ENCODE results near the gene CBFA2T3.
A peak's percentile ranks its signal among the peaks of the same experiment; 100 is the strongest.

Gene CBFA2T3

GRCh38 chr16:88870608-88871348 is 106.2 kb downstream of the CBFA2T3 start:
- DNase-seq = no peak

GRCh38 chr16:88869673-88869980 is 107.4 kb downstream of the CBFA2T3 start:
- no peak for DNase-seq

DNA sequence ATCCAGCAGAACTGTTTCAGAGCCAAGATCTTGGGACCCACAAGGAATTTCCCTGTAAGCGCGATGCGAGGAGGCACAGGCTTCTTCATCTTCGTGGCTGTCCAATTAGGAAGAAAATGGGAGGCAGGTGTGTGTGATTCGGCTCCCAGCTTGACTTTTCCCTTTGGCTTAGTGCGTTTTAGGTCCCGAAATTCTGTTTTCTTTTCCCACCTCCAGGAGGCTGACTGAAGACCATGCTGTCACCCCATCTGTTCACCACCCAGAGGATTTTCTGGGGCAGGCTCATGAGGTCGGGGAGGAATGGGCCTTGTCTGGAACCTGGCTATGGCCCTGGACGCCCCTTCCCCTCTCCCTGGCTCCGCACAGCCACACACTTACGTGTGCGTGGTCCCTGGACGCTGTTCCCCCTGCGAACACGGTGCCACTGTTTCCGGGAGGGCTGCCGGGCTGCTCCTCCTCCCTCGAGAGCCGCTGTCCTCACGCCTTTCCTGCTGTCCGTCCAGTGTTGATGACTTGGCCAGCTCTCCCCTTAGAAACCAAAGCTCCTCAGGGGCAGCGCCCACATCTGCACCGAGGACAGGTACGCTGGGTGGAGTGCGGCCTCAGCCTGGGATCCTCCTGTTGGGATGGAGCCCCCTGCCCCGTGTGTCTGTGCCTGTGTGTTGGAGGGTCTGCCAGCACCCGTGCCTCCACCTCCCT is 107.9 kb downstream of the CBFA2T3 start:
- DNase-seq = no peak

GRCh38 chr16:88867581-88868246 is 109.3 kb downstream of the CBFA2T3 start:
- no peak for DNase-seq

DNA sequence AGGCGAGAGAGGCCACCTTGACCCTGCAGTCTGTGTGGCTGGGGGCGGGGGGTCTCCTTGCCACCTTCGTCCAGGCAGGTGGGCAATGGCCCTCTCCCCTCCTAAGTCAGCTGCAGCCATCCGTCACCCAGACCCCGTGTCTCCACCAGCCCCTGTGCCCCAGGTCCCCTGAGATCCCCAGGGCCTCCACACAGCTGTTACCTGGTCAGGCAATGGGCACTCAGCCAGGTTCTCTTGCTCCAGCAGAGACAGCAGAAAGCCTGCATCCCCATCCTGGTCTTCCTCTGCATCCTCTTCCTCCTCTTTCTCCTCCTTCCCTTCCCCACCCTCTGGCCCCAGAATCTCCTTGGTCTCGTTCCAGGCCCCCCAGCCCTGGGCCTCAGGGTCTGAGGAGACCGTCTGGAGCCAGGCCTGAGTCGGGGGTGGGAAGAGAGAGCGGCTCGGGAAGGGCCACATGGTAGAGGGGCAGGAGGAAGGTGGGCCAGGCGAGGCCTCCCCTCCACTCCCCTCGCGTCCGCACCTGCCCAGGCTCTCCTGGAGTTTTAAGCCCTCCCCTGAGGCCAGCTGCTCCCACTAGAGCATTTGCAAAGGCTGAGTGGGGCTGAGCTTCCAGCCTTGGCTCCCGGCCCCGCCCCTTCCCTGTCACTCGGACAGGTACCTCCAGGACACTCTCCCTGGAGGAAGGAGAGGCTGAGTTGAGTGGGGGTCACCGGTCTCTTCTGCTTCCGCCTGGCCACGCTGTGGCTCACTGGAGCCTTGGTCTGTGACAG is 110.7 kb downstream of the CBFA2T3 start, which contains the start of gene PABPN1L:
Gene PABPN1L, minus strand, starts transcription at position 510 of the 770 bp plus-strand sequence. Its CDS starts 54 bp downstream, at position 456.
- no peak for DNase-seq

DNA sequence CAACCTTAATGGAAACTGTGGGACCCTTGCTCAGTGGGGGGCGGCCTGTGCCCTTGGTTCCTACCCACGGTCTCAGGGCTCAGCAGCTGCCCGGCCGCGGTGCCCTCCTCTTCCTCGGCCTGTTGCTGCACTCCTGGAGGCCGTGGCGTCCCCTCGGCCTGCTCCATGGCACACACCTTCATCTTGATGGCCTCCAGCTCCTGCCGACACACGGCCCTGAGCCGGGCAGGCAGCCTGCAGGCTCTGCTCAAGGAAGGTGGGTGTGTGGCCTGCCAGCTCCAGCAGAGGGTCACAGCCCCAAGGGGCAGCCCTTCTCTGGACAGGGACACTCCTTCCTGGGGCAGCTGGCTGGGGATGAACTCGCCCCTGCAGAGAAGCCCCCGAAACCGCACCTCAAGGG is 111.3 kb downstream of the CBFA2T3 start:
- DNase-seq = no peak

DNA sequence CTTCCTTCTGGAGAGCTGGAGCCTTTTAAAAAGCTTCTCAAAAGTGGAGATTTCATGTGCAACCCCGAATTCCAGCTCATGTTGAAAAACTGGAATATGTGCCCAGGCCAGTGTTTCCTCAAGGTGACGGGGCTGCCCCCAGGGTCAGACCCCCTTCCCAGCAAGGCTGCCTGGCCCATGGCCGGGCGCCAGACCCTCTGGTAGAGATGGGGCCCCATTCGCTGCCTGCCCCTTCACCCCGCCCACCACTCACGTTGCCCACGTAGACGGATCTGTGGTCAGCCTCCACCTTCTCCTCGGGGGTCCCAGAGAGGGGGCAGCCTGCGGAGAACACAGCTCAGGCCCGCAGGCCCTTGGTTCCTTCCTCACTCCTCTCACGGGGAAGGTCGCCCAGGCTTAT is 111.7 kb downstream of the CBFA2T3 start:
- DNase-seq = no peak

DNA sequence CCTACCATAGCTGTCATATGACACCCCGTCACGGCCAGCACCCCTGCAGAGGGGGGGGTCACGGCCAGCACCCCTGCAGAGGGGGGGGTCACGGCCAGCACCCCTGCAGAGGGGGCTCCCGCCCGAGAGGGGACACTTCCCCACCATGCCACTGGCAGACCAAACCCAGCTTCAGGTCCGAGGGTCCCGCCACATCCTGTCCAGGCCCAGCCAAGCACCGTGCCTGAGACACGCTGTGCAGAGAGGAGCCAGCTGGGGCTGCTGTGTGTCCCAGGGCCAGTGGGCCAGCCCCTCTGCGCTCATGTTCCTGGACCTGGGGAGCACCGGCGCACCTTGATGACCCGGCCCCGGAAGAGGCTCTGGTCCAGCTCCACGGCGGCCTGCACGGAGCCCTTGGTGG is 112.5 kb downstream of the CBFA2T3 start:
- no peak for DNase-seq

DNA sequence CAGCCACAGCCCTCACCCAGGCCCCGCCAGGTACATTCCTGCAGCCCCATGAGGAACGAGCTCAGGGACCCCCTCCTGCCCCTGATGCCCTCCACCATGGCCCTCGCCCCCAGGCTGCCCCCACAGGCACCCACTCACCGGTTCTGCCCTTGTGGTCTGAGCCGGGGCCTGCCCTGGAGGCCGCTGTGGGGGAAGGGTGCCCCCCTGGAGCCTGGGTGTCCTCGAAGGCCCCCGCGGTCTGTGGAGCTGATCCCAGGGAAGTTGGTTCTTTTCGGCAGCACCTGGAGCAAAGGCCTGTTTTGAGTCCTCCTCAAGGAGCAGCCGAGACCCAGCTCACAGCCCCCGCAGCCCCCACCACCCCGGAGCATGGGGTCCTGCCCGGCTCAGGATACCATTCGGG is 112.9 kb downstream of the CBFA2T3 start:
- no peak for DNase-seq

DNA sequence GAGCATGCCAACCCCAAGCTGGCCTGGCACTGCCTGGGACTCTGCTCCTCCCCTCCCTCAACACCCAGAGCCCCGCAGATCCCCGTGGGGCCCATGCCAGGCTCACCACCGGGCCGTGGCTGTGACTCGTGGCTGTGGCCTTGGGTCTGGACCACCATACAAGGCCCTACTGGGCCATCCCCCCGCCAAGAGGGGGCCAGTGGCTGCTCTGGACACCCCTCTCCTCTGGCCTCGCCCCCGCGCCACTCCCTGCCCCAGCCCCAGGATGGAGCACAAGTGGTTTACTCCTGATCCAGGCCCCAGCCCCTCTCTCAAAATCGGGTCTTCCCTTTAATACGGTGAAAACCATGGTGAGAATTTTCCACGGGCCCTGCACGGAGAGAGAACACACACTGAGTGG is 113.6 kb downstream of the CBFA2T3 start:
- DNase-seq = no peak

DNA sequence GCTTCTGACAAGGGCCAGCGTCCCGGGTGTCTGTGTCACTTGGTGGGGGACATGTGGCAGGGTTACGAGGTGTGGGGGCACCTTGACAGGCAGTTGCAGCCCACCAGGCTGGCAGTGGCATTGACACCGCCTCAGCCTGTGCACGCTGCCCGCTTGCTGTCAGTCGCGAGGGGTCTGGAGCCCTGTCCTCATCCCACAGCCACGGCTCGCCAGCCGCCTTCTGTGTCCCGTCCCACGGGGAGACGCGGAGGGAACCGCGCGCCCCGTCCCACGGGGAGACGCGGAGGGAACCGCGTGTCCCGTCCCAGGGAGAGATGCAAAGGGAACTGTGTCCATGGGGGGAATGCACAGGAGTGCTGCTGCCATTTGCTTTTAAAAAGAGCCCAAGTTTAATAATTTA is 114.0 kb downstream of the CBFA2T3 start:
- no peak for DNase-seq

DNA sequence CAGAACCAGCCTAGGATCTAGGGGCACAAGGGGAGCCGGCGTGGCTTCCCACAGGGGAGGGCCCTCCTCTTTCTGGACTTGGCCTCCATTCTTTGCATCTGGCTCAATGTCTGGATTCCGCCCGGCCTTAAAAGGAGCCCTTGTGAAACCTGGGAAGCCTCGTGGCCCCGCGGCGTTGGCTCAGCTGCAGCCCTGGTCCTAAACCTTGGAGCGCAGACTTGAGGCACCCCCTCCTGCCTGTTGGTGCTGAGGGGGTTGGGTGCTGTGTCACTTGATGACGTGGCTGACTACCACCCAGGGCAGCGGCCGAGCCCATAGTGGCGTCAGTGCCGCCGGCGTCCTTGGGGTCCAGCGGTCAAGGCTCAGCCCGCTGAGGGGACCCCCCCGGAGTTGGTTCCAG is 115.6 kb downstream of the CBFA2T3 start:
- no peak for DNase-seq

GRCh38 chr16:88859381-88860091 is 117.5 kb downstream of the CBFA2T3 start:
- no peak for DNase-seq

- DNase-seq = peak; percentile 17
Observed at GRCh38 chr16:88857728-88858339, 119.2 kb downstream of the CBFA2T3 start.

- DNase-seq = peak; percentile 94
Observed at GRCh38 chr16:88856828-88857727, 119.9 kb downstream of the CBFA2T3 start, which contains the start of the genes GALNS and TRAPPC2L. GALNS (minus strand) TSS chr16:88856947; CDS start chr16:88856877, 70 bp downstream. TRAPPC2L (plus strand) TSS chr16:88857127; CDS start chr16:88857151, 24 bp downstream.

GRCh38 chr16:88856122-88856827 is 120.7 kb downstream of the CBFA2T3 start:
- DNase-seq = no peak

- no peak for DNase-seq
Observed at GRCh38 chr16:88855736-88856121, 121.3 kb downstream of the CBFA2T3 start.

- no peak for DNase-seq
Observed at GRCh38 chr16:88855176-88855575, 121.8 kb downstream of the CBFA2T3 start.

DNA sequence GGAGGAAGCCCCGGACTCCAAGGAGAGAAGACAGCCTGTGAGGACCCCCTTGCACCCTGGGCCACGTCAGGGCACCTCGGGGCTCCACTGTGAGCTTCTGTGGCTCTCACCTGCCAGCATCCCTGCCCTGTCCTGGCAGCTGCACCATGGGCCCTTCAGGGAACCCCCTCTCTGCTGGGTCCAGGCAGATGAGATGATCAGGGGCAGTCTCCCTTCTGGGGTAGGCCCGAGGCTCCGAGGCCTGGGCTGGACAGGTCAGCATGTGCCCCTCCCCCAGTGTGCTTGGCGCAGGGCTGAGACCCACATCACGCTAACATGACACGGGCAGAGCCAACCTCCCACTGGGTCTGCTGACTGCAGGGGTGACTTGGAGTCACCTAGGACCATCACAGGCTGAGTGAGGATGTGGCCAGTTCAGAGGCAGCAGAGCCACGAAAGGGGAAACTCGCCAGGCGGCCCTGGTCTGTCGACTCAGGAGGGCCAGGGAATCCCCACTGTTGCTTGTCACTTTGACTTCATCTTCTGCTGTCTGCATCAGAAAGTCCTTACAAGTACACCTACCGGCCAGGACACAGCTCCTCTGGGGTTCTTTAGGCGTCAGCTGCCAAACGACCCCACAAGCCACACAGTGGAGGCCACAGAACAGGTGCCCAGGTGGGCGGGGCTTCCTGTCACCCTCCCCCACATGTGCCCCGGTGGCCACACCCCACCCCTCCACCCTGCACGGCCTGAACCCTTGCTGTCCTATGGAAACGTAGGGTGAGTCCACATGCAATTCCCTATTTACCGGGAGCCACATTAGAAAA is 122.5 kb downstream of the CBFA2T3 start:
- DNase-seq = no peak

All from T1000 (cell line).